Measurements from ENCODE around the gene PTK6.
"Not testable (repeated sequence)": the region's sequence is repeated elsewhere in the genome, so short reads cannot be mapped to it uniquely, and the experiment has no call there.

The PTK6 gene

DNA sequence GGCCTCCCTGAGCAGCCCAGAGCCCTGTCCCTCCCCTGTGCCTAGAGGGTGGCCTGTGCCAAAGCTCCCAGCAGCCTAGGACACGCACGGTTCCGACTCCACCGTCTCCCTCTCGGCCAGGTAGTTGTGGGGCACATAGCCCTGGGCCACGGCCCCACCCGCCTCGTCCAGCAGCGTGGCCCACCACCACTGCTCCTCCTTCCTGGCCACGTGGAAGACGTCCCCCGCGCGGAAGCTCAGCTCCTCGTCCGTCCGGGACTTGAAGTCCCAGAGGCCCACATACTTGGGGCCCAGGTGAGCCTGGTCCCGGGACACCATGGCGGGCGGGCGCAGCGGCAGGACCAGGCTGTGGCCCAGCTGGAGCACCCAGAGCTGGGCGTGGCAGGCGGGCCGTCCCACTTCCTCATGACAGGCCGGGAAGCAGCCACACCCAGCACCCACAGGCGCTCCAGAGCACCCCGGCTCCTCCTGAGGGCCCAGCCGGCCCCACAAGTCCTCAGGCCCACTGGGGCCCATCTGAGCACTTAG is at the start of gene PTK6:
PTK6 (minus strand) TSS at position 380 of the 528 bp plus-strand sequence; CDS start at position 318, 62 bp downstream.
- no peak for DNase-seq (ENCODE audit: low read depth)

DNA sequence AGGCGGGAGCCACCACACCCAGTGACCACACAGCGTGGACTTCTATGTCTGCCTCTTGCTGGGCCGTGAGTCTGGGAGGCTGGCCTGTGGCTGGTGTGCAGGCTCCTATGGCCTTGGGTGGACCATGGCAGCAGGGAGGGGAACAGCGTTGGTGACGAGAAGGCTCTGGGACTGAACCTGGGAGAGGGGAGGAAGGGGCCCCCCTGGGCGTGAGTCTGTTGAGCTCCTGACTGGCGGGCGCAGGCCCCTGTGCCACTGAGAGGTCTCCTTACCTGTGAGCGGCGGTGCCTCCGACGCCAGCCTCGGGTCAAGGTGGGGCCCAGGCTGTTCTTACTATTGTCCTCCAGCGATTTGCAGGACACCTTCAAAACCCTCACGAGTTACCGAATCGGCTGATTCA is 49.6 kb upstream of the PTK6 start:
- DNase-seq (ENCODE audit: low read depth): no peak

DNA sequence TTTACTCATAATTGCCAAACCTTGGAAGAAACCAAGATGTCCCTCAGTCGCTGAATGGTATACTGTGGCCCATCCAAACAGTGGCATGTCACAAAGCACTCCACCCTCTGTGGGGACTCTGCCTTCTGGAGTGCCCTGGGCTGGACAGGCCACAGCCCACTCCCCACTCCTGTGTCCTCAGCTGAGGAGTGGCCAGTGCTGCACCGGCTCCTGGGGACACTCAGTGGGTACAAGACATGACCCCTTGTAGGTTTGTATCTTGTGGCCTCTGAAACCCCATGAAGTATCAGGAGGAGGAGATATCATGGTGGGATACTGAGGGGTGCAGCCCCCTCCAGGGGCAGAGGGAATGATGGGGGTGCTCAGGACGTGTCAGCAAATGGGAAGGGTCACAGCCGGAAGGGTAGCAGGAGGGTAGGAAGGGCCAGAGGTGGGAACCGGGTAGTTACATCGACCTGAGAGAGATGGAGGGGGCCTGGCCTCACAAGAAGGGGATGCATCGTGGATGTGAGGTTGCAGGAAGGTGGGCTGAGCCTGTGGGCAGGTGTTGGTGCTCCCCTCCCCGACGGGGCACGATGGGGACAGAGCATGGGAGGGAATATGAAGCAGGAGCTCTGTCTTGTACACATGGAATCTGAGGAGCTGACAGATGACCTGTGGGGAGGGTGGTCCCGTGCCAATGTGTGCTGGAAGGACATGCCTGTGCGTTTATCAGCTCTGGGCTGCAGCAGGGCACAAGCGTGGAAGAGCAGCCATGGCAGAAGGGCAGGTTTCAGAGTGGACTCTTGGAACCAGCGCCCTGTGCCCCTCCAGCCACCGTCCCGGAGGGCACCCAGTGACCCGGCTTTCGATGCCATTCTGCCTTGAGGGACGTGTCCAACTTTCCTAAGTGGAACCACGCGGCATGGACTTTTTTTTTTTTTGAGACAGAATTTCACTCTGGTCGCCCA is 48.7 kb upstream of the PTK6 start:
- no peak for DNase-seq (ENCODE audit: low read depth)

DNA sequence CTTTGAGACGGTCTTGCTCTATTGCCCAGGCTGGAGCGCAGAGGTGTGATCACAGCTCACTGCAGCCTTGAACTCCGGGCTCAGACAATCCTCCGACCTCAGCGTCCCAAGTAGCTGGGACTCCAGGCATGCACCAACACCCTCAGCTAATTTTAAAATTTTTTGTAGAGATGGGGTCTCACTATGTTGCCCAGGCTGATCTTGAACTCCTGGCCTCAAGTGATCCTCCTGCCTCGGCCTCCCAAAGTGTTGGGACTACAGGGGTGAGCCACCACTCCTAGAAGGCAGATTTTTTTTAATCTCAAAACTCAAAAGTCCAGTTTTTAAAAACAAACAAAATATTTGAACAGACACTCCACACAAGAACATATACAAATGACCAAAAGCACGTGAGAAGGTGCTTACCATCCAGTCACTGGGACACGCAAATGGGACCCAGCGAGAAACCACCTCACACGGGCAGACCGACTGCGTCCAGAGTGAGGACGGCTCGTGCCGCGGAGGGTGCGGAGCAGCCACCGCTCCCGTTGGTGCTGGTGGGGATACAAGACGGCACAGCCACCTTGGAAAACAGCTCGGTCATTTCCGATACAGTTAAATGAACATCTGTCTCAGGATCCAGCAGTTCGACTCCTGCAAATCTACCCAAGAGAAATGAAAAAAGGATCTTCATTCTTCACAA is 45.3 kb upstream of the PTK6 start:
- DNase-seq (ENCODE audit: low read depth): no peak

DNA sequence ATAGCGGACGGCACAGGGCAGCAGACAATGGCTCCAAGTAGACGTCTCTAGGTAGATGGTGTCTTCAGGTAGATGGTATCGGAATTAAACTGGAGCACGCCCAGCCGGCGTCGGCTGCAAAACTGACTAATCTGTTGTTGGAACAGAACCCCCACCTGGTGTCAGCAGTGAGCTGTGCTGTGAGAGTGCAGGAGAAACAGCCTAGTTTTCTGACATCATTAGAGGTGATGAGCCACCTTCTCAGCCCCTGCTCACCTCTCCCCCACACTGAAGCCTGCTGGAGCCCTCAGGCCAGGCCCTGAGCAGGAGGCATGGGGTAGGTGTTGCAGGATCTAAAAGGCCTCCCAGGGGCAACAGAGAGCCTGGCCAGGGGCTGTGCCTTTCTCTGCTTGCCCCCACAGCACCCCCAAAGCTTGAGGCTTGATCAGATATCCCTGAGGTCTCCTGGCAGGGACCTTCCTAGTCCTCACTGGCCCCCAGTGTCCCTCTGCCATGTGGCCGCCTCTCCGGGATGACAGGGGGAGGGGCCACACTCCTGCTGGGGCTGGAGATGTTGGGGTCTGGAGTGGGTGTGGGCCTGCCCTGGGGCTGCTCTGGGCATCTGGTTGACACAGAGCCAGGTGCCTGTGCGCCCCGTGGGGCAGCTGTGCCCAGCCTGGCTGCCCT is 43.8 kb upstream of the PTK6 start:
- peak; percentile 61 for DNase-seq (ENCODE audit: low read depth)

DNA sequence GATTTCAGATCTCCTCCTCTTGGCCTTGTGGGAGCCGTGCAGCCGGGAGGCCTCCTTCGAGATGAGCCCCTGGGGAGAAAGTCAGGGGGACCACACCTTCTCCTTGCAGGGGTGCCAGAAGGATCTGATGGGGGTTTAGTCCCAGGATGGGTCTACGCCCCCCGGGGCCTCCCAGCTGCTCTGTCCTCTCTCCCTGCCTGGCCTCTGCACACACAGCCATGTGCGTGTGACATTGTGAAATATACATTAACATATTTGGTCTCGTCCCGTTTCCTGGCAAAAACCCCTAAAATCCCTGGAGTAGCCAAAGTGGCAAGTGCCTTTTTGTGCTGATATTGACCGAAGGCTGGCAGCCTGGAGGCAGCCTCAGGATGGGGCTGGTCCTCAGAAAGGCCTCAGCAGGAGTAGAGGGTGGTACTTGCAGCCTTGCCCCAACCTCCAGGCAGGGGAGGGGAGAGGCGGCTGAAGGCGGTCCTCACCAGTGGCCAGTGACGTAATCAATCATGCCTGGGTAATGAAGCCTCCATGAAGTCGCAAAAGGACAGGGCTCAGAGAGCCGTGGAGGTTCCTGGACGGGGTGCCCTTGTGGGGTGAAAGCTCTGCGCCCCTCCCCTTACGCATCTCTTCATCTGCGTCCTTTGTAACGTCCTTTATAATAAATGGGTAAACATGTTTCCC is 42.0 kb upstream of the PTK6 start:
- no peak for DNase-seq (ENCODE audit: low read depth)

DNA sequence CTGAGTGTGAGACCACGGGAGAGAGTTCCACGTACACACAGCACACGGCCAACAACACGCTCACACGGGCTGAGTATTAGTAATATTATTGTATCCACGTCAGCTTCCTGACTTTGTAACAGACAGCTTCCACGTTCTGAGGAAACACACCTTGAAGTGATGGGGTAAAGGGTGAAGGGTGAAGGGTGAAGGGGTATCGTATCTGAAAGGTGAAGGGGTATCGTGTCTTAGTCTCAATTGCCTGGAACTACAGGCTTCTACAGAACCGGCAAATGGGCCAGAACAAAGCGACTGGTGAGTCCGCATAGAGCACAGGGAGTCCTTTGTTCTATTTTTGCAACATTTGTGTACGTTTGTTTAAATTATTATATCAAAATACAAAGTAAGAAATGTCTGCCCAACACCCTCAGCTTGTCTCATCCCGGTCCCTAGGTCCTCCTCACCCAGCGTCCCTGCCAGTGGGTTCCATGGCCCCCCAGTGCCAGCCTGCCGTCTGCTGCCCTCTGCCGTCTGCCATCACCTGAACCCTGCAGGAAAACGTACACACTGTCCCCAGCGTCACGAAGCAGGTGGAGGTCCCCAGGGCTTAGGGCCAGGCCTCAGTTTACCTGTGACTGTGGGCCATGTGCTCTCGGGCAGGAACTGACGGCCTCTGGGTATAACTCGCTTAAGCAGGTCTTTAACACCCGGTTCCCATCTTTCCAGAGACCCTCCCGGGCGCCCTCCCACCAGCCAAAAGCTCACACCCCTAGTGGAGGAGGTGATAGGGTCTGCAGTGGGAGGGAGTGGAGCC is 41.2 kb upstream of the PTK6 start:
- no peak for DNase-seq (ENCODE audit: low read depth)

DNA sequence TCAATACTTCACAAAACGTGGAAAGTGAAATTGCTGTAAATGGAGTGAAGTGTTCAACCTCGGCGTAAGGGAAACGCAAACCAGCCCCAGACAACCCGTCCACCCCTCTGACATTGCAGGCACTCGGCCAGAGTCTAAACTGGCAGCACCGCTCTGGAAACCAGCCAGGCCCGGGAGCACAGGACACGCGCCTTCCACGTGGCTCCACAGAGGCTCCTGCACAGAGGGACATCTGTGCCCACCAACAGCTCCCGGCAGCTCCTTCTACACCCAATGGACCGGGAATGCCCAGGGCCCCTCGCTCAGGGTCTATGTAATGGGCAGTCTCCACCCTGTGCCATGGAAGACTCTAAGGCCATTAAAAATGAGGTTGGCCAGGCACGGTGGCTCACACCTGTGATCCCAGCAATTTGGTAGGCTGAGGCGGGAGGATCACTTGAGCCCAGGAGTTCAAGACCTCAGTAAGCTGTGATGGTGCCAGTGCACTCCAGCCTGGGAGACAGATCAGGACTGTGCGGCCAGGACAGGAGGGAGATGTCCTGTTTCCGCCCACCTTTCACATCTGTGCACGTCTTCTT is 40.2 kb upstream of the PTK6 start:
- DNase-seq (ENCODE audit: low read depth): no peak

DNA sequence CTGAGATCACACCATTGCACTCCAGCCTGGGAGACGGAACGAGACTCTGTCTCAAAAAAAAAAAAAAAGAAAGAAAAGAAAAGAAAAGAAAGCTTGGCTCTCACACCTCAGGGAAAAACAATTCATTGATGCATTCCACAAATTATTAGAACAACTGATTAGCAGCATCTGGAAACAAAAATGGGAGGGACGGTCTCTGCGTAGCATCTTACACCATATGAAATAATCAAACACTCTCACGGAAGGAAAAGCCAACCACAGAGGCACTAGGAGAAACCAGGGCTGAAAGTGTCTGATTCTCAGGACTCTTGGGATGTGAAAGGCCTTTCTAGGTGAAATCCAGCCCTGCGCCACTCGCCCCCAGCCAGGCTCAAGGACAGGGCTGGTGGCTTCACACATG is 39.1 kb upstream of the PTK6 start:
- no peak for DNase-seq (ENCODE audit: low read depth)

DNA sequence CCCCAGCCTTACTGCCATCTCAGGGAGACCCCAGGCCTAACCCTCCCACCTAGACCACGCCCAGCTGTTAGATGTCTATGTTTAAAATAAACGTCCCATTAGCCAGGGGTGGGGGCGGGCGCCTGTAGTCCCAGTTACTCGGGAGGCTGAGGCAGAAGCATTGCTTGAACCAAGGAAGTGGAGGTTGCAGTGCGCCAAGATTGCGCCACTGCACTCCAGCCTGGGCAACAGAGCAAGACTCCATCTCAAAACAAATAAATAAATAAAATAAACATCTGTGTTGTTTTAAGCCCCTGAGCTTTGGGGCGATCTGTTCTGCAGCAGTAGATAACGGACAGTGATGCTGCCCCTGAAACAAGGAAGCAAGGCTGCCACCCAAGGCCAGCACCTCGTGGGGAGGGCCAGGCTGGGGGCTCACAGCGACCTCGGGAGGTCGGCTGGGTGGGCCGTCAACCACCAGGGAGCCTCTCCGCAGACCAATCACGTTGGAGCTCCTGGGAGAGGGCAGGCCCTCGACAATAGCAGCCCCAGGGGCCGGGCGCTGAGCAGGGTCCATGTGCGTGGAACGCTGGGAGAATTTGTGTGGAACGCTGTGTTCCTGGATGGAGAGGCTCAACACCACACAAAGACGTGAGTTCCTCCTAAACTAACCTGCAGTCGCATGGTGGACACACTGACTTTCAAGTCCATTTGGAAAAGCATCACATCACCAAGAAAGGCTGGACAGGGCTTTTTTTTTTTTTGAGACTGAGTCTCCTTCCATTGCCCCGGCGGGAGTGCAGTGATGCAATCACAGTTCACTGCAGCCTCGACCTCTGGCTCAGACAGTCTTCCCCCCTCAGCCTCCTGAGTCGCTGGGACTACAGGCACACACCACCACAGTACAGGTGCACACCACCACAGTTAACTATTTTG is 37.9 kb upstream of the PTK6 start:
- DNase-seq (ENCODE audit: low read depth): no peak

DNA sequence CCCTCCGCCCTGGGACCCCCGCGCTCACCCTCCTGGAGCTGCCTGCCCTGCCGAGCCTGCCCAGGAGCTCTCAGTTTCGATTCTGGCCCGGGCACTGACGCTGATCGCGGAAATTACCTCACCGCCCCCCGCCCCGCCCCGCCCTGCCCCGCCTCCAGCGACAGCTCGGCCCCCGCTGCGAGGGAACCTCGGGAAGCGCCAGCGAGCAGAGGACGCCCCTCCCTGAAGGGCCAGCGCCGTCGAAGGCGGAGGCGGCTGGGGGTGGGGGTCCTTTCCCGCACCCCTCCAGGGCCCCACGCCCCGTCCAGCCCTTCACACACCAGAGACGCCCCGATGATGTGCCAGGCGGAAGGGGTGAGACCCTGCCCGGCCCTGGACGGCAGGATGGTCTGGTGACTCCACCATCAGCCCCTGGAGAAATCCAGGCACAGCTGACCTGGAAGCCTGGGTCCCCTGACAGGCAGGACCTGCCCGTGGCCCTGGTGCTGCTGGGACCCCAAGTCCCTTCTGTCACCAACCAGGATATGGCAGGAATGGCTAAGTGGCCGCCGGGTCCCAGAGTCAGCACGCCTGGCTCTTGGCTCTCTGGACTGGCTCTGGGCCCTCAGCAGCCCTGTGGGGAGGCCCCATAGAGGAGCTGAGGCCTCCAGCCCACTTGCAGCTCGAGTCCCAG is 37.1 kb upstream of the PTK6 start, which contains the start of gene HELZ2:
HELZ2 (minus strand) TSS at position 84 of the 673 bp plus-strand sequence. CDS start 1,854 bp downstream, outside the sequence.
- DNase-seq (ENCODE audit: low read depth): peak; percentile 49

DNA sequence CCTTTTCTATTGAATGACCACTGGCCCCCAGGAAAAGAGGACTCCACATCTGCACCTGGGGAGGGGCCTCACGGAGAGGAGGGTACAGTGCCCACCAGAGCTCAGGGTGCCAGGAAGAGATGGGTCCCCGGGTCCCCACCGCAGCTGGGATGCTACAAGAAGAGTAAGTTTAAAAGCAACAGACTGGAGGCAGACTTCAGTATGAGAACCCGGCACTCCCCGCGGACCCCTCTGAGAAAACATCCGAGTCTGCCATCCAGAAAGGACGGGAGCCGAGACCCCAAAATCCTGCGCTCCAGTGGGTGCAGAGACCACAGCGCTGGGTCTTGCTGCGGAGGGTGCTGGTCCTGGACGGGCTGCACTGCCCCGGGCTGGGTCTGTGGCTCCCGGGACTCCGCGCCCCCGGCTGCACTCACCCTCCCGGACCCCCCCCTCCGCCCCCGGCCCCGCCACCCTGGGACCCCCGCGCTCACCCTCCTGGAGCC is 36.5 kb upstream of the PTK6 start:
- no peak for DNase-seq (ENCODE audit: low read depth)

DNA sequence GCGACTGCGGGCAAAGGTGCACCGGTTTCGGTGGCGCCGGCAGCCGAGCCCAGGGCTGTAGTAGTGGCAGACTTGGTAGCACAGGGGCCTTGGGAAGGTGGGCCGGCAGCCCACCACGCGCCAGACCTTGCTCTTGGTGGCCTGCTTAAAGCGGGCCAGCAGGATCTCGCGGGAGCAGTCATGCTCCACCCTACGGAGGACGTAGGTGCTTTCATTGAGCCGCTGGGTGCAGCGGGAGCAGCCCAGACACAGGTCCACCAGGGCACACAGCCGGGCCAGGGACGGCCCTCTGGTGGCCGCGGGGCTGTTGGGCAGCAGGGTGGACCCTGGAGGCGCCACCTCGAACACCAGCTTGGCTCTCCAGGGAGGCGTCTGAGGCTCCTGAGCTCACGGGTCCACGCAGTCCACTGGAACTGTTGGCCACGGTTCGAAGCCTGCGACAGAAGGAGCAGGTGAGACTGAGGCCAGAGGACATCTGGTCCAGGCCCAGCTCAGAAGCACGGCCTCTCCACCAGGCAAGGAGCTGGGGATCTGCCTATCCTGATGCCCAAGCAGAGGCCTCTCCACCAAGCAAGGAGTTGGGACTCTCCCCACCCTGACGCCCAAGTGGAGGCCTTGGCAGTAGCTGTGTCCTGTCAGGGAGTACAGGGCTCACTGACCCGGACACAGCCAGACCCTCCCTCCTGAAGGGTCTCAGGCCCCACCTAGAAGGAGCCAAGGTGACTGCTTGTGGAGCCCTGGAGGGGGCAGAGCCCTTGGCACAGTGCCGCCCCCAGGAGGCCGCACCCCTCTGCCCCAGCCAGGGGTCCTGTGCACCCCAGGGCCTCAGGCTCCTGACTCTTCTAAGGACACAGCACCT is 35.8 kb upstream of the PTK6 start:
- DNase-seq (ENCODE audit: low read depth): no peak

DNA sequence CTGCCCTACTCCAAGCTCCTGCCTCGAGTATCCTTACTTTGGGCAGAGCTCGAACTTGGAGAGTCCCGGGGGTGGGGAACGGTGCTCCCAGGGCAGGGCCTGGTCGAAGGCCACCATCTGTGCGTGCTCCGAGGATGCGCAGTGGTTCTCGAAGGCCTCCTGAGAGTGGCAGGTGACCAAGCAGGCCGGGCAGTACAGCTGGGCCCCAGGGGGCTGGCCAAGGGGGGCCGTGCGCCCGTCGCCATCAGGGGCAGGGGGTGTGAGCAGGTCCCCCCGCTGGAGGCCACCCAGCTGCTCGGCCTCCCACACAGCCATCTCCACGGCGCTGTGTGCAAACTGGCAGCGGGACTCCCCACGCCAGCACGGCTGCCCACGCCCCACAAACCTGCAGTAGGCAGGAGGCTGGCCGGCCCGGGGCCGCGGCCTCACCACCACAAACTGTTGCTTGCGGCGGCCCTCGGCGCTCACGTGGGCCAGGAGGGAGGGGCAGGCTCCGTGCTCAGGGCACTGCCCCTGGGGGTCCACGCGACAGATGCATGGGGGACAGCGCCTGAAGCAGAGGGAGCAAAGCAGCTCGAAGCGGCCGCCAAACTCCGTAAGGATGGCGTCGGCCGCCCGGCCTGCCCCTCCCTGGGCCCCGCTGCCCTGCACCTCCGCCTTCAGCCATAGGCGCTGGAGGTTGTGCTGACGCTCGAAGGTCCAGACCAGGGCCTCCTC is 35.1 kb upstream of the PTK6 start:
- no peak for DNase-seq (ENCODE audit: low read depth)

DNA sequence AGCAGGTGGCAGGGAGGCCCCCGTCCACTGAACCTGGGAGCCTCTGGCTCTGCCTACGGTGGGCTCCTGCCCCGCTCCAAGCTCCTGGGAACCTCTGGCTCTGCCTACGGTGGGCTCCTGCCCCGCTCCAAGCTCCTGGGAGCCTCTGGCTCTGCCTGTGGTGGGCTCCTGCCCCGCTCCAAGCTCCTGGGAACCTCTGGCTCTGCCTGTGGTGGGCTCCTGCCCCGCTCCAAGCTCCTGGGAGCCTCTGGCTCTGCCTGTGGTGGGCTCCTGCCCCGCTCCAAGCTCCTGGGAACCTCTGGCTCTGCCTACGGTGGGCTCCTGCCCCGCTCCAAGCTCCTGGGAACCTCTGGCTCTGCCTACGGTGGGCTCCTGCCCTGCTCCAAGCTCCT is 33.9 kb upstream of the PTK6 start:
- not testable (repeated sequence) for DNase-seq (ENCODE audit: low read depth)

DNA sequence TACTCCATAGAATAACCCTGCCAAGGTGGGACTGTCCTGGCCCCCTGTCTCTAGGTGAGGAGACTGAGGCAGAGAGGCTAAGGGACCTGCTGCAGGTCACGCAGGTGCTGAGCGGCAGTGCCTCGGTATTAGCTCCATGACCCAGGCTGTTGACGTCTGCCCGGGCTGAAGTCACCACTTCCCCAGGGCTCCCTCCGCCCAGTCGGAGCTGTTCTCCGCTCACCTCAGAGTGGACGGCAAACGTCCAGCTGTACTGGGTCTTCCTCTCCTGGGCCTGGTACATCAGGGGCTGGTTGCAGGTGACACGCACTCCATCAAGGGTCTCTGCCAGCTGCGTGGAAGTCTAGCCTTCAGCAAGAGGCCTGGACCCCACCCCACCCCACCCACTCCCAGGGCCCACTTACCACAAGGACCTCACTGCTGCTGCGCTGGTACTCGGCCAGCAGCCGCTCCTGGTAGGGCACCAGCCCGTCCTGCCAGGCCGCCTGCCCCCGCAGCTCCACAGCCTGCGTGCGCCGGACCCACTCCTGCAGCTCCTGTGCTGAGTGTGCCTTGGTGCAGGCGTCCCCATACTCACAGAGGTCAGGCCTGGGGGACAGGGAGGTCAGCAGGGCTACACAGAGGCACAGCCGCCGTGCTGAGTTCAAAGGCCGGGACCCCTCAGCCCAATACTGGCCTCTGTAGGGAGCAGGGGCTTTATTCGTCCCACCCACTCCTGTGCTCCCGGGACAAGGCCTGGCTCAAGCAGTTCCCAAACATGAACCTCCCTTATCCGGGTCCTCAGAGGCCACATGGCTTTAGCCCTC is 33.3 kb upstream of the PTK6 start:
- no peak for DNase-seq (ENCODE audit: low read depth)
